Measurements from ENCODE around the gene PCDHGC4.
A peak's percentile ranks its signal among the peaks of the same experiment; 100 is the strongest.

PCDHGC4 gene

GRCh38 chr5:141512911-141513626, 28.2 kb downstream of the PCDHGC4 start:
- DNase-seq (ENCODE audit: low spot score): peak; percentile 84

- DNase-seq (ENCODE audit: low spot score): peak; percentile 90
These were observed 28.9 kb downstream of the PCDHGC4 start for GRCh38 chr5:141513627-141514329.

GRCh38 chr5:141514330-141515133, 29.7 kb downstream of the PCDHGC4 start:
- DNase-seq (ENCODE audit: low spot score): no peak

- no peak for DNase-seq (ENCODE audit: low spot score)
These were observed 30.3 kb downstream of the PCDHGC4 start for GRCh38 chr5:141515141-141515540.

GRCh38 chr5:141515946-141516671, 31.3 kb downstream of the PCDHGC4 start:
- no peak for DNase-seq (ENCODE audit: low spot score)

- DNase-seq (ENCODE audit: low spot score): no peak
These were observed 31.8 kb downstream of the PCDHGC4 start for GRCh38 chr5:141516672-141517025.

GRCh38 chr5:141517312-141517711, 32.5 kb downstream of the PCDHGC4 start:
- DNase-seq (ENCODE audit: low spot score): no peak

GRCh38 chr5:141517880-141518617, 33.2 kb downstream of the PCDHGC4 start:
- no peak for DNase-seq (ENCODE audit: low spot score)

GRCh38 chr5:141518618-141519015, 33.8 kb downstream of the PCDHGC4 start:
- no peak for DNase-seq (ENCODE audit: low spot score)

- DNase-seq (ENCODE audit: low spot score): no peak
These were observed 35.1 kb downstream of the PCDHGC4 start for GRCh38 chr5:141519605-141520565.

GRCh38 chr5:141521244-141521781, 36.5 kb downstream of the PCDHGC4 start:
- DNase-seq (ENCODE audit: low spot score): no peak

GRCh38 chr5:141522301-141522700, 37.5 kb downstream of the PCDHGC4 start:
- no peak for DNase-seq (ENCODE audit: low spot score)

GRCh38 chr5:141523991-141524390, 39.2 kb downstream of the PCDHGC4 start:
- no peak for DNase-seq (ENCODE audit: low spot score)

- peak; percentile 92 for DNase-seq (ENCODE audit: low spot score)
These were observed 40.1 kb downstream of the PCDHGC4 start for GRCh38 chr5:141524604-141525597.

- DNase-seq (ENCODE audit: low spot score): no peak
These were observed 40.8 kb downstream of the PCDHGC4 start for GRCh38 chr5:141525653-141526052.

- DNase-seq (ENCODE audit: low spot score): no peak
These were observed 42.6 kb downstream of the PCDHGC4 start for GRCh38 chr5:141527426-141527825.

- DNase-seq (ENCODE audit: low spot score): no peak
These were observed 43.6 kb downstream of the PCDHGC4 start for GRCh38 chr5:141528291-141528984.

GRCh38 chr5:141529002-141529401, 44.2 kb downstream of the PCDHGC4 start:
- DNase-seq (ENCODE audit: low spot score): no peak

Data from left forelimb (tissue), 1 donor.